ENCODE results near the gene LBX2. TPM values are rescaled to one million over a fixed set of nuclear protein-coding genes. Genes with fewer than 3 reads are reported as not detected.
A peak's percentile ranks its signal among the peaks of the same experiment; 100 is the strongest.

LBX2 gene
- total and polyA plus RNA-seq, 9 of the 15 experiments (the other 6 are each of a cell fraction or from before 2014, with no cell fraction given), result 0.39 to 6.2 (median 1.8) TPM; not detected in 1

GRCh38 chr2:74461187-74462053 lies 38.0 kb downstream of the LBX2 start (continued):
- TF ChIP-seq TOE1 (IDR thresholded peaks at IDR 0.05; ENCODE audit: borderline replicate concordance), result no peak
- TF ChIP-seq TOE1 (CRISPR knock-in tag; IDR thresholded peaks at IDR 0.05; ENCODE audit: borderline replicate concordance, low read depth), result no peak
- no peak for TF ChIP-seq GTF2B (IDR thresholded peaks at IDR 0.05; ENCODE audit: extremely low read depth, insufficient read length)
- TF ChIP-seq FOSL1 (tag; conservative IDR thresholded peaks at IDR 0.05), result no peak
- no peak for TF ChIP-seq PHB2 (IDR thresholded peaks at IDR 0.05; ENCODE audit: low read depth)
- peak; percentile 40; the same call in 1 of the 2 replicates for TF ChIP-seq ZNF263 (CRISPR knock-in tag; IDR thresholded peaks at IDR 0.05; ENCODE audit: borderline replicate concordance)
- no peak for TF ChIP-seq SMAD2 (IDR thresholded peaks at IDR 0.05; ENCODE audit: low read depth, low read length)
- TF ChIP-seq ZFP36 (IDR thresholded peaks at IDR 0.05; ENCODE audit: low read depth, low read length, partially characterized antibody), result no peak
- TF ChIP-seq ZNF311 (CRISPR knock-in tag; IDR thresholded peaks at IDR 0.05), result no peak
- TF ChIP-seq RFX5 (IDR thresholded peaks at IDR 0.05; ENCODE audit: low read depth, low read length), result no peak
- no peak for TF ChIP-seq RBM14 (IDR thresholded peaks at IDR 0.05; ENCODE audit: borderline replicate concordance, insufficient read depth, low read depth, low read length)
- no peak for TF ChIP-seq ZNF197 (CRISPR knock-in tag; IDR thresholded peaks at IDR 0.05; ENCODE audit: low read depth)
- no peak for TF ChIP-seq ZNF644 (tag; IDR thresholded peaks at IDR 0.05; ENCODE audit: low read depth)
- TF ChIP-seq GTF2E2 (tag; IDR thresholded peaks at IDR 0.05), result no peak
- no peak for TF ChIP-seq E2F4 (CRISPR knock-in tag; IDR thresholded peaks at IDR 0.05; ENCODE audit: low read depth)
- no peak for TF ChIP-seq ZEB2 (IDR thresholded peaks at IDR 0.05)
- TF ChIP-seq PHF21A (IDR thresholded peaks at IDR 0.05; ENCODE audit: borderline replicate concordance, low read depth), result no peak
- TF ChIP-seq ZMIZ1 (IDR thresholded peaks at IDR 0.05; ENCODE audit: low read depth in 2 of 2, low read length in 2 of 2), result no peak
- no peak for TF ChIP-seq SPI1 (IDR thresholded peaks at IDR 0.05; ENCODE audit: borderline replicate concordance, low read depth, low read length)
- TF ChIP-seq ZNF224 (CRISPR knock-in tag; IDR thresholded peaks at IDR 0.05), result no peak
- no peak for TF ChIP-seq RNF219 (CRISPR knock-in tag; IDR thresholded peaks at IDR 0.05)

All from K562 (cell line).